ENCODE results near the gene GREB1. TPM values are rescaled to one million over a fixed set of nuclear protein-coding genes. Genes with fewer than 3 reads are reported as not detected.

The GREB1 gene
- total and polyA plus RNA-seq, 2 of the 4 experiments (the other 2 are of a cell fraction): 0.05 TPM; not detected in 1

- Histone ChIP-seq H2BK15ac (ENCODE audit: low read depth, low read length) (no peak overlapping the region), H2BK5ac (ENCODE audit: low read depth, low read length, poor library complexity, severe bottlenecking) (no peak overlapping the region), H3K4me2 (ENCODE audit: low read depth, low read length) (no peak overlapping the region), H2AK9ac (replicated peaks; ENCODE audit: low read depth, low read length, poor library complexity) (no peak overlapping the region), H4K20me1 (ENCODE audit: insufficient read depth, low read length) (no peaks in the 10 kb centered on the region), H2BK120ac (ENCODE audit: low read depth, low read length) (no peak overlapping the region), H3K79me1 (ENCODE audit: low read depth in 1 of 2, low read length in 2 of 2) (no peaks in the 10 kb centered on the region), H4K91ac (ENCODE audit: insufficient read depth, low read depth, low read length) (no peak overlapping the region), H4K5ac (ENCODE audit: low read depth, low read length) (no peak overlapping the region), H3K36me3 (ENCODE audit: control insufficient read depth, insufficient read depth, low read length) (no peaks in the 10 kb centered on the region), H3K14ac (replicated peaks; ENCODE audit: low read depth, low read length) (no peak overlapping the region), H3K56ac (ENCODE audit: extremely low read depth, insufficient read depth, low read length) (no peak overlapping the region), H3K27me3 (ENCODE audit: control insufficient read depth, insufficient read depth, low read length) (peaks cover 60% of the 10 kb centered on the region), H3K4me3 (ENCODE audit: insufficient read depth, low read depth, low read length) (no peak overlapping the region), H2BK20ac (ENCODE audit: low read depth, low read length) (no peak overlapping the region), H3K9me3 (ENCODE audit: control insufficient read depth, insufficient read depth, low read length) (no peaks in the 10 kb centered on the region), H3K4ac (ENCODE audit: low read depth, low read length) (no peak overlapping the region), H3K23ac (ENCODE audit: low read depth, low read length) (no peak overlapping the region), H4K8ac (ENCODE audit: low read depth in 2 of 2, low read length in 2 of 2) (no peak overlapping the region), H3K4me1 (ENCODE audit: control insufficient read depth, insufficient read depth, low read length) (no peaks in the 10 kb centered on the region), H3K27ac (ENCODE audit: insufficient read depth, low read length) (no peak overlapping the region), H2AK5ac (ENCODE audit: low read depth, low read length) (no peak overlapping the region), H3K9me1 (ENCODE audit: insufficient read depth, low read length) (no peaks in the 10 kb centered on the region), H3K18ac (ENCODE audit: low read depth, low read length) (no peak overlapping the region), H3K9ac (ENCODE audit: low read depth, low read length) (no peak overlapping the region), H2AFZ (replicated peaks; ENCODE audit: low read length, poor library complexity) (no peak overlapping the region)
- in situ Hi-C loops (cut with MboI; ENCODE audit: low sequenced_read_pairs): no loop called here
- ChIA-PET CTCF (no interaction called here), POLR2A (ENCODE audit: unreplicated experiment) (interaction anchor here (0.6 kb wide), 1 partner anchor 581 kb away, joined by 7 read pairs; no protein-coding TSS in a partner anchor)
- ATAC-seq (ENCODE audit: low read depth) (no peak), DNase-seq (no peak)
- BruUV-seq (replicated peaks): no TSS peak
- no peak for TF ChIP-seq CEBPB (IDR thresholded peaks at IDR 0.05; ENCODE audit: low read depth, low read length)
- TF ChIP-seq MAFK (IDR thresholded peaks at IDR 0.05; ENCODE audit: low read depth, low read length): no peak
- TF ChIP-seq MXI1 (IDR thresholded peaks at IDR 0.05; ENCODE audit: borderline replicate concordance, low read depth, low read length): no peak
- no peak for TF ChIP-seq CHD1 (IDR thresholded peaks at IDR 0.05; ENCODE audit: low read depth, low read length)
- no peak for TF ChIP-seq NFE2L2 (IDR thresholded peaks at IDR 0.05; ENCODE audit: low read depth, low read length)
- no peak for TF ChIP-seq POLR2A (IDR thresholded peaks at IDR 0.05; ENCODE audit: low read depth, low read length)
- no peak for TF ChIP-seq FOS (IDR thresholded peaks at IDR 0.05; ENCODE audit: low read depth, low read length)
- no peak for TF ChIP-seq SMC3 (IDR thresholded peaks at IDR 0.05; ENCODE audit: low read depth, low read length)
- TF ChIP-seq BHLHE40 (IDR thresholded peaks at IDR 0.05; ENCODE audit: low read depth, low read length): no peak
- TF ChIP-seq RAD21 (IDR thresholded peaks at IDR 0.05; ENCODE audit: low read length): no peak
- no peak for TF ChIP-seq ELK1 (IDR thresholded peaks at IDR 0.05; ENCODE audit: borderline replicate concordance, low read depth, low read length)
- TF ChIP-seq USF2 (IDR thresholded peaks at IDR 0.05; ENCODE audit: low read depth, low read length): no peak
- no peak for TF ChIP-seq RFX5 (IDR thresholded peaks at IDR 0.05; ENCODE audit: low read depth, low read length)
- no peak for TF ChIP-seq RCOR1 (IDR thresholded peaks at IDR 0.05; ENCODE audit: insufficient replicate concordance, low read length)
- no peak for TF ChIP-seq MAZ (IDR thresholded peaks at IDR 0.05; ENCODE audit: borderline replicate concordance, low read depth, low read length)
- intact Hi-C loops (cut with micrococcal nuclease): no loop called here
- dilution Hi-C loops (cut with HindIII; ENCODE audit: low sequenced_read_pairs, unreplicated experiment): no loop called here
- WGBS, 2 experiments (ENCODE audit: extremely low coverage in 2 of 2, insufficient read length in 1 of 2): 51% methylated on average over 6 of the region's 18 CpGs; no CpG with 5 or more reads in 1 of the 2 experiments
These were observed 5.7 kb downstream of the GREB1 start for GRCh38 chr2:11539317-11540147.

All from IMR-90 (cell line).